Transverse colon (tissue), 4 donors: ENCODE measurements around the gene S100PBP. TPM values are rescaled to one million over a fixed set of nuclear protein-coding genes. Genes with fewer than 3 reads are reported as not detected.

ENCODE experiments used
- DNase-seq: peaks from one replicate; pipeline ENCODE4 v3.0.0-alpha.2; 2019
- H3K27ac ChIP-seq, 4 donors: fragments of 200-600 bp; sonication (generic); 2 replicates each; pipeline ENCODE4 v1.5.1; 2016 to 2018; ENCODE audit warnings: inconsistent platforms in 4 of 4
- H3K27me3 ChIP-seq: fragments of 200-600 bp; sonication (generic); 2 replicates; pipeline ENCODE4 v1.5.1; 2017; ENCODE audit warnings: inconsistent platforms
- H3K36me3 ChIP-seq, 4 donors: fragments of 200-600 bp; sonication (generic); 2 replicates each; pipeline ENCODE4 v1.5.1; 2017 to 2019; ENCODE audit warnings: inconsistent platforms in 4 of 4
- H3K4me1 ChIP-seq, 4 donors: fragments of 200-600 bp; sonication (generic); 2 replicates each; pipeline ENCODE4 v1.5.1; 2017 to 2020; ENCODE audit warnings: inconsistent platforms in 4 of 4
- H3K4me3 ChIP-seq, 4 donors: fragments of 200-600 bp; sonication (generic); 1 replicate in 1 of 4; 2 replicates in 3 of 4; pipeline versions ENCODE4 v1.5.1 to v1.6.1; 2017 to 2019; ENCODE audit warnings: inconsistent platforms in 4 of 4
- H3K9me3 ChIP-seq, 2 donors: fragments of 200-600 bp; sonication (generic); 2 replicates each; pipeline ENCODE4 v1.5.1; 2017 to 2019; ENCODE audit warnings: inconsistent platforms in 2 of 2
- EP300 ChIP-seq: sonication (generic); formaldehyde crosslinking; IDR thresholded peaks from one replicate; pipeline ENCODE4 v1.6.1; 2017; ENCODE audit warnings: antibody characterized with exemption, low read depth
- POLR2A ChIP-seq: fragments of 450-650 bp; IDR thresholded peaks from one replicate; pipeline ENCODE4 v1.6.1; 2016; ENCODE audit warnings: antibody characterized with exemption, mild to moderate bottlenecking, moderate library complexity
- POLR2AphosphoS5 ChIP-seq, 3 donors: sonication (generic); formaldehyde crosslinking; IDR thresholded peaks; one replicate each; pipeline ENCODE4 v1.6.1; 2016; ENCODE audit warnings: antibody characterized with exemption in 3 of 3
- WGBS, 2 donors: methylation state at CpG; one replicate each; pipeline ENCODE4 v1.1.5; 2018; ENCODE audit warnings: low coverage in 1 of 2; 5-methylcytosine and 5-hydroxymethylcytosine counted together
- in situ Hi-C, 4 donors: fragments of 200-750 bp; cut with MboI; loops; one replicate each; pipeline versions ENCODE4 v1.15.0 to v1.15.1; 2017; ENCODE audit warnings: low sequenced_read_pairs in 3 of 4, low pct_ligation_motif_present in 1 of 4, low pct_unique_long_range_greater_than_20kb in 1 of 4
- intact Hi-C: fragments of 100-400 bp; cut with DNase I; formaldehyde crosslinking; loops from one replicate; pipeline ENCODE4 v1.15.1; 2023; ENCODE audit warnings: low total_unique reads
- total RNA-seq, 4 donors: library from RNA; depleted of rRNA; stranded (reverse); fragments of >200 nt; gene quantifications; one replicate each; pipeline ENCODE4 v1.1.0, GENCODE V29; 2016
- TF ChIP-seq, protein P1 (sequence below), 5 experiments: fragments of 200-600 bp in 3 of 5; fragments of 450-650 bp in 2 of 5; sonication (generic) in 3 of 5; IDR thresholded peaks; 1 replicate in 2 of 5; 2 replicates in 3 of 5; pipeline ENCODE4 v1.5.1; 2016 to 2017; ENCODE audit warnings: antibody characterized with exemption in 5 of 5, inconsistent platforms in 3 of 5, mild to moderate bottlenecking in 2 of 5, moderate library complexity in 1 of 5

Gene S100PBP
- total RNA-seq, 4 donors from 2014 or later: 26.2 to 257 (median 40.7) TPM

DNA sequence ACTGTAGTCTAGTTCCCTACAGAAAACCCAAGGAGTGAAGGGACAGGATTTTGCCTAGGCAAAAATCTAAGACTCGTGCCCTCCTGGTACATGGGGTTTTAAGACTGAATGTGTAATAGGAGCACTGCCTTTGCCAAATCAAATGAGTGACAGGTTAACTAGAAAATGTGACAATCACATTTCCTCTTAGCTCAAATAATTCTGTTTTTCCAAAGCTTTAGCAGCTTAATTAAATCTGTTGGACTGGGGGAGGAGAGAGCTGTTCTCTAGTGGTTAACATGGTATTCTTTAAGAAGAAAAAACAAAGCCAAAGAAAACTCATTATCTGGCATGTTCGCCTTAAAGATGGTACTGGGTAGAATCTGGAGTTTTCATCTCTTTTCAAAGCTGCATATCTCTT is 40.7 kb downstream of the S100PBP start:
- Histone ChIP-seq H3K27ac (no peak overlapping the region), H3K4me3 (no peak overlapping the region), H3K4me1 (no peaks in the 10 kb centered on the region), H3K9me3 (no peaks in the 10 kb centered on the region), H3K27me3 (no peaks in the 10 kb centered on the region), H3K36me3 (peaks cover 0 to 35% (median 13%) of the 10 kb centered on the region in 4 donors)
- WGBS, 2 donors: 86 to 94% methylated on average over 2 of the region's 2 CpGs
- DNase-seq: no peak
- intact Hi-C loops (no loop called here), in situ Hi-C loops (no loop called here)
- no peak for TF ChIP-seq POLR2AphosphoS5 (IDR thresholded peaks at IDR 0.05)
- no peak for TF ChIP-seq EP300
- TF ChIP-seq, protein P1, sequence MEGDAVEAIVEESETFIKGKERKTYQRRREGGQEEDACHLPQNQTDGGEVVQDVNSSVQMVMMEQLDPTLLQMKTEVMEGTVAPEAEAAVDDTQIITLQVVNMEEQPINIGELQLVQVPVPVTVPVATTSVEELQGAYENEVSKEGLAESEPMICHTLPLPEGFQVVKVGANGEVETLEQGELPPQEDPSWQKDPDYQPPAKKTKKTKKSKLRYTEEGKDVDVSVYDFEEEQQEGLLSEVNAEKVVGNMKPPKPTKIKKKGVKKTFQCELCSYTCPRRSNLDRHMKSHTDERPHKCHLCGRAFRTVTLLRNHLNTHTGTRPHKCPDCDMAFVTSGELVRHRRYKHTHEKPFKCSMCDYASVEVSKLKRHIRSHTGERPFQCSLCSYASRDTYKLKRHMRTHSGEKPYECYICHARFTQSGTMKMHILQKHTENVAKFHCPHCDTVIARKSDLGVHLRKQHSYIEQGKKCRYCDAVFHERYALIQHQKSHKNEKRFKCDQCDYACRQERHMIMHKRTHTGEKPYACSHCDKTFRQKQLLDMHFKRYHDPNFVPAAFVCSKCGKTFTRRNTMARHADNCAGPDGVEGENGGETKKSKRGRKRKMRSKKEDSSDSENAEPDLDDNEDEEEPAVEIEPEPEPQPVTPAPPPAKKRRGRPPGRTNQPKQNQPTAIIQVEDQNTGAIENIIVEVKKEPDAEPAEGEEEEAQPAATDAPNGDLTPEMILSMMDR (IDR thresholded peaks at IDR 0.05): no peak
- TF ChIP-seq POLR2A: no peak

DNA sequence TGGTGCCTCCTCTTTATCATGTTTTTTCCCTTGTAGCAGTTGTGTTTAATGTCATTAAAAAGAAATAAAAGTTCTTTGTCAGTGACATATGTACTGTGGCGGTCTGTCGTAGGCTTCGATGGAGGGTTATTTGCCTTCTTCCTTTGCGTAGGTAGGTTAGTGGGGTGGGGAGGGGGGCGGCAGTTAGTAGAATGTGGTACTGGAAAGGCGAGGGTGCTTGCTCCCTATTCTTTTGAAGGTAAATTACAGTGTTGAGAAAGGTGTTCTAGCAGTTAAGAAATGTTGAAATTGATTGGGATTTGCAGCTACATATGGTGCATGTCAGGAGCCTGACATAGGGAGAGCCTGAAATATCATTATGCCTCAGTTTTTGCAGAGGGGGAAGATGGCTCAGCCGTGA is 41.3 kb downstream of the S100PBP start:
- Histone ChIP-seq H3K4me3 (no peak overlapping the region), H3K4me1 (no peaks in the 10 kb centered on the region), H3K9me3 (no peaks in the 10 kb centered on the region), H3K27me3 (no peaks in the 10 kb centered on the region), H3K27ac (no peak overlapping the region), H3K36me3 (peaks cover 0 to 33% (median 9%) of the 10 kb centered on the region in 4 donors)
- in situ Hi-C loops: no loop called here
- intact Hi-C loops: no loop called here
- TF ChIP-seq, protein P1 (IDR thresholded peaks at IDR 0.05): no peak
- TF ChIP-seq POLR2A (no peak), EP300 (no peak), POLR2AphosphoS5 (IDR thresholded peaks at IDR 0.05) (no peak)
- 93 to 94% methylated on average over 6 to 7 of the region's 7 CpGs for WGBS, 2 donors
- no peak for DNase-seq

DNA sequence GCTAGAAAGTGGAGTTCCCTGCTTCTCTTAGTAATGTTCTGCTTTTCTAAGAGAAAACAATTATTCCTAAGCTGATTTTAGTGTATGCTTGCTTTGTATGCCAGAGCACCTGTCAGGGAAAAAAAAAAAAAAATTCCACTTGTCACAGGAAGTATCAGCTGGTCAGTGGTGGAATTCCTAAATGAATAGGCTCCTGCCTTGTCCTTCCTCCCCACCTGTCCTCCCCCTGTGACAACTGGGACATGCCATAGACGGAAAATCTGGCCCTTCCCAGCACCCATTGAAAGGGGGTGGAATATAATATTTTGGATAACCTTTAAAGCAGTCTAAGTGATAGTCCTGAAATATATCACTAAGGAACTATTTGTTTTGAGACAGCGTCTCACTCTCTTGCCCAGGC is 42.5 kb downstream of the S100PBP start:
- Histone ChIP-seq H3K4me3 (no peak overlapping the region), H3K36me3 (peaks cover 0 to 26% (median 9%) of the 10 kb centered on the region in 4 donors), H3K27me3 (no peaks in the 10 kb centered on the region), H3K27ac (no peak overlapping the region), H3K4me1 (no peaks in the 10 kb centered on the region), H3K9me3 (no peaks in the 10 kb centered on the region)
- in situ Hi-C loops (loop anchor here in 1 of 4 donors (10.0 kb wide), 1 partner anchor 155 kb away; the partner anchor contains the start of gene SYNC), intact Hi-C loops (no loop called here)
- TF ChIP-seq POLR2A: no peak
- TF ChIP-seq, protein P1 (IDR thresholded peaks at IDR 0.05): no peak
- no peak for TF ChIP-seq POLR2AphosphoS5 (IDR thresholded peaks at IDR 0.05)
- no peak for TF ChIP-seq EP300
- DNase-seq: no peak
- WGBS, 2 donors: 86 to 95% methylated on average over 1 to 2 of the region's 2 CpGs

DNA sequence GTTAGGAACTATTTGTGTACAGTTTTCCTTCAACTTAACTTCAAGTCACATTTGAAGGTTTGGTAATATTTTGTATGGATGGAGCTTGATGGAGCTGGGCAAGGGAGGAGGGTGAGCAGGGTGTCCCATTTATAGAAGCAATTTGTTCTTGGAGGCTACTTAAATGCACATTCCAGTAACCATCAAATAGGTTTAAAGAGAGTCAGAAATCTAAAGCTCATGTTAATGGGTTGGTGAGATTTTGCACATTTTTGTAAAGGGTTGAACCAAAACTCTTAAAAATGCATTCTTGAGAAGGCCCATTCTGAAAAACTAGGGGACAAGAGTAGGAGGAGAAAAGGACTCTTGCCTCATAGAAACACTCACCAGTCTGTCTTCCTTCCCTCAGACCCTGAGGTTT is 43.1 kb downstream of the S100PBP start:
- in situ Hi-C loops: loop anchor here in 1 of 4 donors (10.0 kb wide), 1 partner anchor 156 kb away; the partner anchor contains the start of gene SYNC
- no peak for TF ChIP-seq POLR2A
- TF ChIP-seq, protein P1 (IDR thresholded peaks at IDR 0.05): no peak
- TF ChIP-seq POLR2AphosphoS5 (IDR thresholded peaks at IDR 0.05): no peak
- TF ChIP-seq EP300: no peak

More for the DNA sequence above, 43.1 kb downstream of the S100PBP start:
- peaks cover 0 to 4% (median 0%) of the 10 kb centered on the region in 4 donors for H3K4me1 ChIP-seq
- no peaks in the 10 kb centered on the region for H3K27me3 ChIP-seq
- H3K9me3 ChIP-seq: no peaks in the 10 kb centered on the region
- intact Hi-C loops: no loop called here
- no peak overlapping the region for H3K27ac ChIP-seq
- H3K4me3 ChIP-seq: no peak overlapping the region
- H3K36me3 ChIP-seq: peaks cover 0 to 26% (median 9%) of the 10 kb centered on the region in 4 donors
- DNase-seq: no peak
